Muscle of leg (tissue), 16 donors: ENCODE measurements around the gene WNT1. TPM values are rescaled to one million over a fixed set of nuclear protein-coding genes. Genes with fewer than 3 reads are reported as not detected.
A peak's percentile ranks its signal among the peaks of the same experiment; 100 is the strongest.

ENCODE experiments used
- DNase-seq: peaks from one replicate; pipeline ENCODE4 v3.0.0; 2013
- H3K27ac ChIP-seq: one replicate; pipeline ENCODE4 v1.5.1; 2013; ENCODE audit warnings: mild to moderate bottlenecking, low read length, control low read depth
- H3K27me3 ChIP-seq: one replicate; pipeline ENCODE4 v1.6.1; 2013; ENCODE audit warnings: low read length; ENCODE audit not compliant: control insufficient read depth, insufficient read depth
- H3K36me3 ChIP-seq: one replicate; pipeline ENCODE4 v1.6.1; 2013; ENCODE audit warnings: low read length; ENCODE audit not compliant: control insufficient read depth, insufficient read depth
- H3K4me1 ChIP-seq: one replicate; pipeline ENCODE4 v1.6.1; 2013; ENCODE audit warnings: low read length; ENCODE audit not compliant: control insufficient read depth, insufficient read depth
- H3K4me3 ChIP-seq: one replicate; pipeline ENCODE4 v1.5.1; 2013; ENCODE audit warnings: low read length, control low read depth
- H3K9me3 ChIP-seq: replicated peaks from 2 replicates; pipeline ENCODE4 v1.6.1; 2013; ENCODE audit warnings: low read depth, low read length; ENCODE audit not compliant: control insufficient read depth
- WGBS: methylation state at CpG from one replicate; pipeline ENCODE4 v1.1.5; 2013; ENCODE audit warnings: missing lambda C conversion rate; ENCODE audit not compliant: insufficient coverage; 5-methylcytosine and 5-hydroxymethylcytosine counted together
- long read RNA-seq, 11 donors: transcript quantifications; one replicate each; lab custom pipeline, GENCODE V29; 2026
- polyA plus RNA-seq, 8 donors: library from polyadenylated mRNA; unstranded; fragments of 120-200 nt; gene quantifications; one replicate each; pipeline versions ENCODE4 v1.2.1 to v1.2.3, GENCODE V29; 2013; ENCODE audit warnings: inconsistent platforms in 1 of 8, low replicate concordance in 1 of 8; ENCODE audit not compliant: insufficient read length in 8 of 8, insufficient read depth in 1 of 8
- total RNA-seq: library from RNA; stranded (reverse); fragments of 120-200 nt; gene quantifications from one replicate; pipeline ENCODE4 v1.2.4, GENCODE V29; 2013

Gene WNT1
- not detected for total RNA-seq
- under 1 TPM in 5 of 8 donors, not detected in 3; 0.14 to 0.21 (median 0.17) TPM for polyA plus RNA-seq
- long read RNA-seq, donor 1: 0 reads
- long read RNA-seq, donor 2: 0 reads
- long read RNA-seq, donor 3: 0 reads
- long read RNA-seq, donor 4: 0 reads
- long read RNA-seq, donor 5: 0 reads
- long read RNA-seq, donor 6: 0 reads
- long read RNA-seq, donor 7: 0 reads
- long read RNA-seq, donor 8: 0 reads
- long read RNA-seq, donor 9: 0 reads
- long read RNA-seq, donor 10: 0 reads
- long read RNA-seq, donor 11: 0 reads

DNA sequence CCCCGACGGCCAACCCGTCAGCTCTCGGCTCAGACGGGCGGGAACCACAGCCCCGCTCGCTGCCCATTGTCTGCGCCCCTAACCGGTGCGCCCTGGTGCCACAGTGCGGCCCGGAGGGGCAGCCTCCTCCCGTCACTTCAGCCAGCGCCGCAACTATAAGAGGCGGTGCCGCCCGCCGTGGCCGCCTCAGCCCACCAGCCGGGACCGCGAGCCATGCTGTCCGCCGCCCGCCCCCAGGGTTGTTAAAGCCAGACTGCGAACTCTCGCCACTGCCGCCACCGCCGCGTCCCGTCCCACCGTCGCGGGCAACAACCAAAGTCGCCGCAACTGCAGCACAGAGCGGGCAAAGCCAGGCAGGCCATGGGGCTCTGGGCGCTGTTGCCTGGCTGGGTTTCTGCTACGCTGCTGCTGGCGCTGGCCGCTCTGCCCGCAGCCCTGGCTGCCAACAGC lies at the start of gene WNT1:
WNT1 (plus strand) TSS at position 32 of the 450 bp plus-strand sequence; CDS start at position 361, 329 bp downstream.
- H3K4me1 ChIP-seq: peaks cover 56% of the 10 kb centered on the region
- no peak within 1 kb of the TSS for H3K27ac ChIP-seq
- no peak for DNase-seq
- peaks cover 95% of the 10 kb centered on the region for H3K27me3 ChIP-seq
- no peaks in the 10 kb centered on the region for H3K9me3 ChIP-seq
- WGBS: 1% methylated on average over 44 of the region's 45 CpGs
- H3K4me3 ChIP-seq: no peak within 1 kb of the TSS
- H3K36me3 ChIP-seq: no peaks in the 10 kb centered on the region

DNA sequence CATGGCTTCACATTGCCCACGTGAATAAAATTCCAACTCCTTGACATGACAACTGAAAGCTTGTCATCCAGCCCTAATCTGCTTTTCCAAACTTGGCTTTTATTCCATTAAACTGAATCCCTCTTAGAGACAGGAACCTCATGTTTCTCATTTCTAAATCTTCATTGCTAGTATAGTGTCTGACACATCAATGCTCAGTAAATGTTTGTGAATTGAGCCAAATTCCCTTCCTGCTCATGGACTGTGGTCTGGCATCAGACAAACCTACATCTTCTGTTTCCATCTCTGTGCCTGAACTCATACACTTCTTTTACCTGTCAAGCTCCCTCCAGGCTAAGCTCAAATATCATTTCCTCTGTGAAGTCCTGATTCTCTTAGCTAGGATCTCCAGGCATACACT lies 48.6 kb upstream of the WNT1 start:
- no peak for DNase-seq
- WGBS: 86% methylated on average over 1 of the region's 1 CpG
- H3K9me3 ChIP-seq: no peaks in the 10 kb centered on the region
- H3K27ac ChIP-seq: no peak overlapping the region
- peaks cover 5% of the 10 kb centered on the region for H3K4me1 ChIP-seq
- no peak overlapping the region for H3K4me3 ChIP-seq
- peaks cover 35% of the 10 kb centered on the region for H3K36me3 ChIP-seq
- H3K27me3 ChIP-seq: peaks cover 2% of the 10 kb centered on the region

- DNase-seq: no peak
- peaks cover 4% of the 10 kb centered on the region for H3K4me1 ChIP-seq
- 71% methylated on average over 1 of the region's 4 CpGs for WGBS
- H3K36me3 ChIP-seq: peaks cover 43% of the 10 kb centered on the region
- no peak overlapping the region for H3K27ac ChIP-seq
- peaks cover 2% of the 10 kb centered on the region for H3K27me3 ChIP-seq
- no peaks in the 10 kb centered on the region for H3K9me3 ChIP-seq
- H3K4me3 ChIP-seq: no peak overlapping the region
Observed at GRCh38 chr12:48930475-48930874, 47.6 kb upstream of the WNT1 start.

GRCh38 chr12:48932878-48933277 lies 45.2 kb upstream of the WNT1 start:
- WGBS: 76% methylated on average over 2 of the region's 2 CpGs
- DNase-seq: no peak
- H3K27me3 ChIP-seq: no peaks in the 10 kb centered on the region
- no peaks in the 10 kb centered on the region for H3K4me1 ChIP-seq
- no peaks in the 10 kb centered on the region for H3K9me3 ChIP-seq
- H3K27ac ChIP-seq: no peak overlapping the region
- H3K4me3 ChIP-seq: no peak overlapping the region
- H3K36me3 ChIP-seq: peaks cover 60% of the 10 kb centered on the region

- no peak for DNase-seq
- H3K27ac ChIP-seq: no peak overlapping the region
- no peak overlapping the region for H3K4me3 ChIP-seq
- peaks cover 69% of the 10 kb centered on the region for H3K36me3 ChIP-seq
- H3K4me1 ChIP-seq: no peaks in the 10 kb centered on the region
- H3K9me3 ChIP-seq: no peaks in the 10 kb centered on the region
- WGBS: 80% methylated on average over 1 of the region's 9 CpGs
- no peaks in the 10 kb centered on the region for H3K27me3 ChIP-seq
Observed at GRCh38 chr12:48933664-48934311, 44.3 kb upstream of the WNT1 start.

GRCh38 chr12:48934312-48934706 lies 43.8 kb upstream of the WNT1 start:
- Histone ChIP-seq H3K27ac (no peak overlapping the region), H3K27me3 (no peaks in the 10 kb centered on the region), H3K4me1 (no peaks in the 10 kb centered on the region), H3K9me3 (no peaks in the 10 kb centered on the region), H3K4me3 (no peak overlapping the region), H3K36me3 (peaks cover 74% of the 10 kb centered on the region)
- 80% methylated on average over 1 of the region's 1 CpG for WGBS
- no peak for DNase-seq

- Histone ChIP-seq H3K4me3 (no peak overlapping the region), H3K36me3 (peaks cover 86% of the 10 kb centered on the region), H3K27ac (no peak overlapping the region), H3K4me1 (no peaks in the 10 kb centered on the region), H3K9me3 (no peaks in the 10 kb centered on the region), H3K27me3 (no peaks in the 10 kb centered on the region)
- DNase-seq: peak; percentile 83
Observed at GRCh38 chr12:48936379-48936979, 41.6 kb upstream of the WNT1 start.

GRCh38 chr12:48937170-48937569 lies 41.0 kb upstream of the WNT1 start:
- peaks cover 86% of the 10 kb centered on the region for H3K36me3 ChIP-seq
- H3K4me1 ChIP-seq: no peaks in the 10 kb centered on the region
- no peak overlapping the region for H3K4me3 ChIP-seq
- no peaks in the 10 kb centered on the region for H3K9me3 ChIP-seq
- H3K27ac ChIP-seq: no peak overlapping the region
- WGBS: 90% methylated on average over 2 of the region's 6 CpGs
- no peak for DNase-seq
- no peaks in the 10 kb centered on the region for H3K27me3 ChIP-seq

GRCh38 chr12:48938805-48939204 lies 39.3 kb upstream of the WNT1 start:
- no peaks in the 10 kb centered on the region for H3K4me1 ChIP-seq
- no peak overlapping the region for H3K4me3 ChIP-seq
- H3K9me3 ChIP-seq: no peaks in the 10 kb centered on the region
- no peak overlapping the region for H3K27ac ChIP-seq
- no peaks in the 10 kb centered on the region for H3K27me3 ChIP-seq
- no peak for DNase-seq
- WGBS: 84% methylated on average over 7 of the region's 7 CpGs
- peaks cover 75% of the 10 kb centered on the region for H3K36me3 ChIP-seq

- WGBS: no CpG with 5 or more reads among the region's 3 CpGs
- DNase-seq: no peak
- Histone ChIP-seq H3K9me3 (no peaks in the 10 kb centered on the region), H3K27me3 (no peaks in the 10 kb centered on the region), H3K4me1 (no peaks in the 10 kb centered on the region), H3K36me3 (peaks cover 63% of the 10 kb centered on the region), H3K27ac (no peak overlapping the region), H3K4me3 (no peak overlapping the region)
Observed at GRCh38 chr12:48940181-48940580, 37.9 kb upstream of the WNT1 start.
